ENCODE measurements around the gene ARMC3. TPM values are rescaled to one million over a fixed set of nuclear protein-coding genes. Genes with fewer than 3 reads are reported as not detected.
"Not testable (repeated sequence)": the region's sequence is repeated elsewhere in the genome, so short reads cannot be mapped to it uniquely, and the experiment has no call there.

ARMC3 gene
- total and polyA plus RNA-seq, 7 donors = not detected

DNA sequence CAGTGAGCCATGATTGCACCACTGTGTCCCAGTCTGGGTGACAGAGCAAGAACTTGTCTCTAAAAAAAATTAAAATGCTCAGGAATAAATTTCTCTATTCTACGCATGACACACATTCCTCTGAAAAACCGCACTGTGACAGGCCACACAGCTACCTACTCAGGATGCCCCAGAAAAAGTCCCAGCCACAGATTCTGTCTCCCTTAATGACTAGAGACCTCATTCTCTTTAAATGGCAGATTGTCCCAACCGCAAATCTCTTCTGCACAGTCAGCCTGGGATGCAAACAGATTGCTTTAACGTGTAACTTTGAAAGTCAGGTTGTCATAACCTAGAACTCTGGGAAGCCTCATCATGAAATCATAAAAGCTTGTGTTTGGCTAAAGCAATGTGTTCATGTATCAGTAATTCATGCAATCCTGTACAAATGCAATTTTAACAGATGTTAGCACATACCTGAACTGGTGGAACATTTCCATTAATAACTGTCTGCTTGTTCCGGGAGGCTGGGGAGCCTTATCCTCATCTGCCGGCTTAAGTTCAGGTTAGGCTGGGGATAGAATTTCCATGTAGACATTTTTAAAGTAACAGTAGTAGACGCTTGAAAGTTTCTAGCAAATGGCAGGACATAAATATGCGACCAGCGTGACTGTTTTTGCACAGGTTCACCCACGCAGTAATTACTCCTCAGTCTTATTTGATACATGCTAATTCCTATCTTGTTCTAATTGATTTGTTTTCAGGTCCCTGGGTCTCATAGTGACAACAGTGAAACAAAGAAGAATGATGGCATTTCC is 141.4 kb downstream of the ARMC3 start:
- no peaks in the 10 kb centered on the region for H3K9me3 ChIP-seq
- intact Hi-C loops (cut with DNase I) = loop anchor here (5.0 to 10.0 kb wide), 8 partner anchors 82 to 1067 kb away; partner anchors contain the start of genes DNAJC1 and PIP4K2A
- 77 to 89% methylated on average over 10 of the region's 10 CpGs for WGBS, 2 donors

DNA sequence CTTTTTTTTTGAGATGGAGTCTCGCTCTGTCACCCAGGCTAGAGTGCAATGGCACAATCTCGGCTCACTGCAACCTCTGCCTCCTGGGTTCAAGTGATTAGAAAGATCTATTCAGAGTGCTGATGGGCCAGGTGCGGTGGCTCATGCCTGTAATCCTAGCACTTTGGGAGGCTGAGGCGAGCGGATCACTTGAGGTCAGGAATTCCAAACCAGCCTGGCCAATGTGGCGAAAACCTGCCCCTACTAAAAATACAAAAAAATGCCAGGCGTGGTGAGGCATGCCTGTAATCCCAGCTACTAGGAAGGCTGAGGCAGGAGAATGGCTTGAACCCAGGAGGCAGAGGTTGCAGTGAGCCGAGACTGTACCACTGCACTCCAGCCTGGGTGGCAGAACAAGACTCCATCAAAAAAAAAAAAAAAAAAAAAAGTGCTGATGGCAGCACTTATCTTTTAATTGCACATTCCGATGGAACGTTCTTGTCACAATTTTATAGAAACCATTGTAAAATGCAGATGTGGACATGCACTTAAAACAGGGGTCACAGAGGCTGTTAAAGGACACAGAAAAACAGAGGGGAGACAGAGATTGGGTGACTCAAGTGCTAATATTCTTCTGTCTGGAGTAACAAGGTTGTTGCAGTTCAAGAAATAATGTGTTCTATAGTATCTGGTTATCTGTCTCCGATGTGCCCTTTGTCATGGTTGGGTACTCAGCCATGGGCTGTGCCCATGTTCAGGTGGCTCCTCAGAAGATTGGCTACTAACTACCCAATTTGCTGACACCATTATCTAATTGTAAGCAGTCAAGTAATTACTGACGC is 142.4 kb downstream of the ARMC3 start:
- WGBS, 2 donors = 82 to 88% methylated on average over 12 of the region's 12 CpGs
- H3K9me3 ChIP-seq; H3K27me3 ChIP-seq; DNase-seq; intact Hi-C loops (cut with DNase I); H3K36me3 ChIP-seq; H3K4me3 ChIP-seq; H3K27ac ChIP-seq: not testable (repeated sequence)
- H3K4me1 ChIP-seq = peaks cover 0 to 14% (median 10%) of the 10 kb centered on the region in 4 donors

More for the DNA sequence above, 141.4 kb downstream of the ARMC3 start:
- TF ChIP-seq EP300 (IDR thresholded peaks at IDR 0.05) = no peak
- no peak for TF ChIP-seq POLR2A (IDR thresholded peaks at IDR 0.05)
- TF ChIP-seq POLR2AphosphoS5 (IDR thresholded peaks at IDR 0.05) = no peak
- TF ChIP-seq, protein P1, sequence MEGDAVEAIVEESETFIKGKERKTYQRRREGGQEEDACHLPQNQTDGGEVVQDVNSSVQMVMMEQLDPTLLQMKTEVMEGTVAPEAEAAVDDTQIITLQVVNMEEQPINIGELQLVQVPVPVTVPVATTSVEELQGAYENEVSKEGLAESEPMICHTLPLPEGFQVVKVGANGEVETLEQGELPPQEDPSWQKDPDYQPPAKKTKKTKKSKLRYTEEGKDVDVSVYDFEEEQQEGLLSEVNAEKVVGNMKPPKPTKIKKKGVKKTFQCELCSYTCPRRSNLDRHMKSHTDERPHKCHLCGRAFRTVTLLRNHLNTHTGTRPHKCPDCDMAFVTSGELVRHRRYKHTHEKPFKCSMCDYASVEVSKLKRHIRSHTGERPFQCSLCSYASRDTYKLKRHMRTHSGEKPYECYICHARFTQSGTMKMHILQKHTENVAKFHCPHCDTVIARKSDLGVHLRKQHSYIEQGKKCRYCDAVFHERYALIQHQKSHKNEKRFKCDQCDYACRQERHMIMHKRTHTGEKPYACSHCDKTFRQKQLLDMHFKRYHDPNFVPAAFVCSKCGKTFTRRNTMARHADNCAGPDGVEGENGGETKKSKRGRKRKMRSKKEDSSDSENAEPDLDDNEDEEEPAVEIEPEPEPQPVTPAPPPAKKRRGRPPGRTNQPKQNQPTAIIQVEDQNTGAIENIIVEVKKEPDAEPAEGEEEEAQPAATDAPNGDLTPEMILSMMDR (IDR thresholded peaks at IDR 0.05) = no peak
- DNase-seq = no peak
- Histone ChIP-seq H3K36me3 (no peaks in the 10 kb centered on the region), H3K27me3 (no peaks in the 10 kb centered on the region), H3K4me1 (peaks cover 0 to 25% (median 20%) of the 10 kb centered on the region in 4 donors), H3K4me3 (no peak overlapping the region), H3K27ac (no peak overlapping the region)

DNA sequence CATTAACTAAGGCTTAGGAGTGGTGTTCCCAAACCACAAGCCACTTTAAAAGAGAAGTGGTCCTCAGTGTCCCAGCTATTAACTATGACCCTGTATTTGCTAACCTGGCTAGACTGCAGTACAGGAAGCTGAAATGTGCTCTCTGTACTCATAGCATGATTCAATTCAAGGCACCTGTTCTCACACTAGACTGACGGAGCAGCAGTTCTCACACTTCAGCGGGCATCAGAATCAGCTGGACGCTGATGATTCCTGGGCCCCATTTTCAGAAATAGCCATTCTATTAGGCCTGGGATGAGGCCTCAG is 143.0 kb downstream of the ARMC3 start:
- DNase-seq = no peak
- Histone ChIP-seq H3K27me3 (no peaks in the 10 kb centered on the region), H3K4me1 (peaks cover 0 to 9% (median 4%) of the 10 kb centered on the region in 4 donors), H3K4me3 (no peak overlapping the region), H3K9me3 (no peaks in the 10 kb centered on the region), H3K36me3 (no peaks in the 10 kb centered on the region), H3K27ac (no peak overlapping the region)
- 90 to 93% methylated on average over 3 of the region's 3 CpGs for WGBS, 2 donors
- TF ChIP-seq EP300 (IDR thresholded peaks at IDR 0.05) (no peak), POLR2A (IDR thresholded peaks at IDR 0.05) (no peak), POLR2AphosphoS5 (IDR thresholded peaks at IDR 0.05) (no peak)
- TF ChIP-seq, protein P1 (IDR thresholded peaks at IDR 0.05) = no peak
- intact Hi-C loops (cut with DNase I) = no loop called here

DNA sequence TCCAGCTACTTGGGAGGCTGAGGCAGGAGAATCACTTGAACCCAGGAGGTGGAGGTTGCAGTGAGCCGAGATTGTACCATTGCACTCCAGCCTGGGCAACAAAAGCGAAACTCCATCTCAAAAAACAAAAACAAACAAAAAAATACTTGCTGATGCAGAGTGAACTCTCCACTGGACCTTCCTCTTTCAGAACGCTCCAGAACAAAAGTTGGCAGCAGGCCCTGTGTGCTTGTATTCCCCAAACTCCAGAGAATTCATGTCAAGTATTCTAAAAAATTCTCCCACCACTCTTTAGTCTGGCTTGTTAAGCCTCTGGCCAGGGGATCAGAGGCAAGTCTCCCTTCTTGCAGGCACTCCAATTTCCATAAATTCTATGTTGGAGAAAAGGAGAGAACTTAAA is 144.7 kb downstream of the ARMC3 start:
- 70 to 73% methylated on average over 3 of the region's 3 CpGs for WGBS, 2 donors
- intact Hi-C loops (cut with DNase I); H3K36me3 ChIP-seq; H3K9me3 ChIP-seq; H3K4me1 ChIP-seq; H3K4me3 ChIP-seq; DNase-seq; H3K27me3 ChIP-seq; H3K27ac ChIP-seq: not testable (repeated sequence)

DNA sequence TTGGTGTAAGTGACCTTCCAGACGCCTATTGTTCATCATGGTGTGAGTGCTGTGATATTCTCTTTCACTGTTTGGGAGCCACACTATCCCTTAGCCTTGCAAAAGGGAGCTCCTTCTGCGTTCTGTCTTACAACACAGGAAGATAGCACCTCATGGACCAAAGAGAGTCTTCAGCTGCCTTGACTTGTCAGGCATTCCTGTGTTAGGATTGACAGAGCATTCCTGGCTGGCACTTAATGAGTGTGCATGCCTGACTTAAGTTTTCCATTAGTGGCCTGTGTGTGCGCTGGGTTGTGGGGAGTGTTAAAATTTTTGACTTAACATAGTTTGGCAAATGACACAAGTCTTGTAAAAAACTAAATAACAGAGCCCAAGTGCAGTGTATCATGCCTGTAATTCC is 145.7 kb downstream of the ARMC3 start:
- H3K27ac ChIP-seq = no peak overlapping the region
- WGBS, 2 donors = 93 to 94% methylated on average over 3 of the region's 3 CpGs
- H3K4me3 ChIP-seq = no peak overlapping the region
- H3K4me1 ChIP-seq = no peaks in the 10 kb centered on the region
- TF ChIP-seq POLR2A (IDR thresholded peaks at IDR 0.05) (no peak), POLR2AphosphoS5 (IDR thresholded peaks at IDR 0.05) (no peak), EP300 (IDR thresholded peaks at IDR 0.05) (no peak)
- TF ChIP-seq, protein P1 (IDR thresholded peaks at IDR 0.05) = no peak
- intact Hi-C loops (cut with DNase I) = no loop called here
- H3K36me3 ChIP-seq = no peaks in the 10 kb centered on the region
- DNase-seq = no peak
- no peaks in the 10 kb centered on the region for H3K27me3 ChIP-seq
- no peaks in the 10 kb centered on the region for H3K9me3 ChIP-seq
